Measurements from ENCODE around the gene CHTOP. TPM values are rescaled to one million over a fixed set of nuclear protein-coding genes. Genes with fewer than 3 reads are reported as not detected.

Gene CHTOP
- total and polyA plus RNA-seq, 11 donors, result 48.4 to 92.0 (median 72.9) TPM

GRCh38 chr1:153647346-153647714, 13.5 kb downstream of the CHTOP start:
- intact Hi-C loops (cut with DNase I), result no loop called here
- no peak for TF ChIP-seq POLR2A (IDR thresholded peaks at IDR 0.05)
- TF ChIP-seq CTCF (IDR thresholded peaks at IDR 0.05), result no peak
- no peaks in the 10 kb centered on the region for H3K27me3 ChIP-seq

GRCh38 chr1:153648000-153648643, 14.3 kb downstream of the CHTOP start:
- ATAC-seq, result peak in 2 of 4 donors; percentile 11 to 19
- intact Hi-C loops (cut with DNase I), result no loop called here

More at GRCh38 chr1:153647346-153647714, 13.5 kb downstream of the CHTOP start:
- Histone ChIP-seq H3K36me3 (peaks cover 0 to 52% (median 45%) of the 10 kb centered on the region in 9 donors), H3K4me3 (no peak overlapping the region), H3K9me3 (no peaks in the 10 kb centered on the region), H3K27ac (peak overlapping the region in 5 of 12 donors; percentile 8 to 77 (median 22)), H3K4me1 (peaks cover 0 to 53% (median 25%) of the 10 kb centered on the region in 12 donors)
- ATAC-seq (peak in 3 of 4 donors; percentile 9 to 29 (median 17)), DNase-seq (no peak)
- 48 to 66% (median 53%) methylated on average over 2 of the region's 2 CpGs for WGBS, 4 donors

GRCh38 chr1:153649137-153649862, 15.4 kb downstream of the CHTOP start:
- no peak for TF ChIP-seq POLR2A (IDR thresholded peaks at IDR 0.05)
- TF ChIP-seq CTCF (IDR thresholded peaks at IDR 0.05), result no peak
- Histone ChIP-seq H3K4me3 (no peak overlapping the region), H3K9me3 (no peaks in the 10 kb centered on the region), H3K27me3 (no peaks in the 10 kb centered on the region), H3K4me1 (peaks cover 0 to 49% (median 13%) of the 10 kb centered on the region in 12 donors), H3K27ac (peak overlapping the region in 2 of 12 donors; percentile 12 to 28), H3K36me3 (peaks cover 0 to 33% (median 25%) of the 10 kb centered on the region in 9 donors)
- intact Hi-C loops (cut with DNase I), result no loop called here
- DNase-seq (no peak), ATAC-seq (peak in 2 of 4 donors; percentile 3 to 9)
- WGBS, 4 donors, result 37 to 62% (median 53%) methylated on average over 3 of the region's 3 CpGs

More at GRCh38 chr1:153648000-153648643, 14.3 kb downstream of the CHTOP start:
- Histone ChIP-seq H3K4me1 (peaks cover 0 to 56% (median 22%) of the 10 kb centered on the region in 12 donors), H3K36me3 (peaks cover 0 to 45% (median 37%) of the 10 kb centered on the region in 9 donors), H3K27ac (peak overlapping the region in 2 of 12 donors; percentile 17 to 77), H3K4me3 (no peak overlapping the region), H3K27me3 (no peaks in the 10 kb centered on the region), H3K9me3 (no peaks in the 10 kb centered on the region)
- 79 to 88% (median 83%) methylated on average over 10 of the region's 10 CpGs for WGBS, 4 donors
- no peak for DNase-seq
- no peak for TF ChIP-seq CTCF (IDR thresholded peaks at IDR 0.05)
- no peak for TF ChIP-seq POLR2A (IDR thresholded peaks at IDR 0.05)

GRCh38 chr1:153649863-153650235, 16.0 kb downstream of the CHTOP start:
- TF ChIP-seq POLR2A (IDR thresholded peaks at IDR 0.05), result no peak
- TF ChIP-seq CTCF (IDR thresholded peaks at IDR 0.05), result no peak
- Histone ChIP-seq H3K27me3 (no peaks in the 10 kb centered on the region), H3K36me3 (peaks cover 0 to 27% (median 19%) of the 10 kb centered on the region in 9 donors), H3K27ac (peak overlapping the region in 2 of 12 donors; percentile 12 to 28), H3K4me1 (peaks cover 0 to 46% (median 9%) of the 10 kb centered on the region in 12 donors), H3K9me3 (no peaks in the 10 kb centered on the region), H3K4me3 (no peak overlapping the region)
- 70 to 85% (median 81%) methylated on average over 2 of the region's 2 CpGs for WGBS, 4 donors
- ATAC-seq (peak; percentile 57 to 87 (median 76)), DNase-seq (peak in 4 of 5 donors; percentile 46 to 82 (median 78))
- intact Hi-C loops (cut with DNase I), result loop anchor here in 2 of 10 donors (5.0 to 10.0 kb wide), 2 partner anchors 48 to 75 kb away; no protein-coding TSS in a partner anchor

All from heart left ventricle (tissue), 16 donors.